BE2C (cell line): ENCODE results near the gene DNAH3.
"Not testable (repeated sequence)": the region's sequence is repeated elsewhere in the genome, so short reads cannot be mapped to it uniquely, and the experiment has no call there.

ENCODE experiments used
- DNase-seq: peaks from one replicate; pipeline ENCODE4 v3.0.0-alpha.2; 2020
- H3K27me3 ChIP-seq: fragments of 250-450 bp; sonication (Bioruptor Pico); 2 replicates; pipeline ENCODE4 v1.5.1; 2020; ENCODE audit warnings: mild to moderate bottlenecking
- H3K36me3 ChIP-seq: fragments of 250-450 bp; sonication (Bioruptor Pico); 2 replicates; pipeline ENCODE4 v1.5.1; 2020; ENCODE audit warnings: mild to moderate bottlenecking
- H3K4me1 ChIP-seq: fragments of 250-450 bp; sonication (Bioruptor Pico); 2 replicates; pipeline ENCODE4 v1.5.1; 2020
- H3K4me3 ChIP-seq: 2 replicates; pipeline ENCODE4 v1.5.1; 2011; ENCODE audit warnings: low read depth, low read length
- H3K9me3 ChIP-seq: fragments of 250-450 bp; sonication (Bioruptor Pico); 2 replicates; pipeline ENCODE4 v1.5.1; 2020
- CTCF ChIP-seq: IDR thresholded peaks from 2 replicates; pipeline ENCODE4 v1.5.1; 2012; ENCODE audit warnings: mild to moderate bottlenecking, low read depth, low read length

Gene DNAH3

GRCh38 chr16:21009815-21010214, 140.8 kb downstream of the DNAH3 start:
- H3K9me3 ChIP-seq: no peaks in the 10 kb centered on the region

GRCh38 chr16:21005008-21005407, 145.6 kb downstream of the DNAH3 start:
- Histone ChIP-seq H3K4me3 (no peak overlapping the region), H3K36me3 (no peaks in the 10 kb centered on the region), H3K4me1 (no peaks in the 10 kb centered on the region), H3K9me3 (no peaks in the 10 kb centered on the region), H3K27me3 (no peaks in the 10 kb centered on the region)
- TF ChIP-seq CTCF: no peak
- no peak for DNase-seq

More at GRCh38 chr16:21009815-21010214, 140.8 kb downstream of the DNAH3 start:
- DNase-seq: no peak
- H3K36me3 ChIP-seq: no peaks in the 10 kb centered on the region
- TF ChIP-seq CTCF: no peak
- no peaks in the 10 kb centered on the region for H3K4me1 ChIP-seq
- H3K4me3 ChIP-seq: no peak overlapping the region
- peaks cover 4% of the 10 kb centered on the region; the same call in 1 of the 2 replicates for H3K27me3 ChIP-seq

- Histone ChIP-seq H3K4me1 (no peaks in the 10 kb centered on the region), H3K27me3 (no peaks in the 10 kb centered on the region), H3K4me3 (no peak overlapping the region), H3K9me3 (no peaks in the 10 kb centered on the region), H3K36me3 (no peaks in the 10 kb centered on the region)
- TF ChIP-seq CTCF: peak; percentile 59
- DNase-seq: peak; percentile 24
Observed at GRCh38 chr16:21001262-21001661, 149.4 kb downstream of the DNAH3 start.

- Histone ChIP-seq H3K36me3 (no peaks in the 10 kb centered on the region), H3K27me3 (no peaks in the 10 kb centered on the region; the same call in 1 of the 2 replicates), H3K4me1 (no peaks in the 10 kb centered on the region), H3K9me3 (no peaks in the 10 kb centered on the region), H3K4me3 (no peak overlapping the region)
- no peak for TF ChIP-seq CTCF
- no peak for DNase-seq
Observed at GRCh38 chr16:20997147-20997546, 153.5 kb downstream of the DNAH3 start.

GRCh38 chr16:20995711-20996110, 154.9 kb downstream of the DNAH3 start:
- H3K36me3 ChIP-seq: no peaks in the 10 kb centered on the region
- TF ChIP-seq CTCF: no peak
- no peak for DNase-seq

GRCh38 chr16:20989496-20990070, 161.1 kb downstream of the DNAH3 start:
- H3K4me3 ChIP-seq, H3K27me3 ChIP-seq, DNase-seq, H3K9me3 ChIP-seq, H3K4me1 ChIP-seq, H3K36me3 ChIP-seq: not testable (repeated sequence)

More at GRCh38 chr16:20995711-20996110, 154.9 kb downstream of the DNAH3 start:
- no peaks in the 10 kb centered on the region; the same call in 1 of the 2 replicates for H3K27me3 ChIP-seq
- no peaks in the 10 kb centered on the region for H3K4me1 ChIP-seq
- no peaks in the 10 kb centered on the region for H3K9me3 ChIP-seq
- no peak overlapping the region for H3K4me3 ChIP-seq

GRCh38 chr16:20987049-20987448, 163.6 kb downstream of the DNAH3 start:
- Histone ChIP-seq H3K27me3 (no peaks in the 10 kb centered on the region), H3K36me3 (no peaks in the 10 kb centered on the region), H3K4me3 (no peak overlapping the region), H3K4me1 (no peaks in the 10 kb centered on the region), H3K9me3 (no peaks in the 10 kb centered on the region)
- DNase-seq: no peak
- TF ChIP-seq CTCF: no peak
